Measurements from ENCODE around the gene SPNS2. TPM values are rescaled to one million over a fixed set of nuclear protein-coding genes. Genes with fewer than 3 reads are reported as not detected.

SPNS2 gene
- total RNA-seq, 1 donor from 2014 or later: 79.3 TPM

- no peak for TF ChIP-seq POLR2A (IDR thresholded peaks at IDR 0.05)
- TF ChIP-seq, protein P1, sequence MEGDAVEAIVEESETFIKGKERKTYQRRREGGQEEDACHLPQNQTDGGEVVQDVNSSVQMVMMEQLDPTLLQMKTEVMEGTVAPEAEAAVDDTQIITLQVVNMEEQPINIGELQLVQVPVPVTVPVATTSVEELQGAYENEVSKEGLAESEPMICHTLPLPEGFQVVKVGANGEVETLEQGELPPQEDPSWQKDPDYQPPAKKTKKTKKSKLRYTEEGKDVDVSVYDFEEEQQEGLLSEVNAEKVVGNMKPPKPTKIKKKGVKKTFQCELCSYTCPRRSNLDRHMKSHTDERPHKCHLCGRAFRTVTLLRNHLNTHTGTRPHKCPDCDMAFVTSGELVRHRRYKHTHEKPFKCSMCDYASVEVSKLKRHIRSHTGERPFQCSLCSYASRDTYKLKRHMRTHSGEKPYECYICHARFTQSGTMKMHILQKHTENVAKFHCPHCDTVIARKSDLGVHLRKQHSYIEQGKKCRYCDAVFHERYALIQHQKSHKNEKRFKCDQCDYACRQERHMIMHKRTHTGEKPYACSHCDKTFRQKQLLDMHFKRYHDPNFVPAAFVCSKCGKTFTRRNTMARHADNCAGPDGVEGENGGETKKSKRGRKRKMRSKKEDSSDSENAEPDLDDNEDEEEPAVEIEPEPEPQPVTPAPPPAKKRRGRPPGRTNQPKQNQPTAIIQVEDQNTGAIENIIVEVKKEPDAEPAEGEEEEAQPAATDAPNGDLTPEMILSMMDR (IDR thresholded peaks at IDR 0.05): no peak
- TF ChIP-seq POLR2AphosphoS5 (IDR thresholded peaks at IDR 0.05; ENCODE audit: insufficient read depth in 1 of 2, low read depth in 1 of 2): no peak
- Histone ChIP-seq H3K4me1 (peaks cover 3% of the 10 kb centered on the region), H3K36me3 (no peaks in the 10 kb centered on the region), H3K27ac (no peak overlapping the region), H3K9me3 (no peaks in the 10 kb centered on the region), H3K4me3 (no peak overlapping the region), H3K27me3 (no peaks in the 10 kb centered on the region)
- intact Hi-C loops (cut with DNase I): no loop called here
- DNase-seq (ENCODE audit: extremely low spot score in 2 of 2): no peak
These were observed 9.5 kb downstream of the SPNS2 start for GRCh38 chr17:4508207-4508606.

- TF ChIP-seq, protein P1 (IDR thresholded peaks at IDR 0.05): no peak
- TF ChIP-seq POLR2AphosphoS5 (IDR thresholded peaks at IDR 0.05; ENCODE audit: insufficient read depth in 1 of 2, low read depth in 1 of 2): no peak
- no peak for TF ChIP-seq POLR2A (IDR thresholded peaks at IDR 0.05)
- Histone ChIP-seq H3K27ac (no peak overlapping the region), H3K9me3 (no peaks in the 10 kb centered on the region), H3K27me3 (no peaks in the 10 kb centered on the region), H3K4me1 (peaks cover 5% of the 10 kb centered on the region), H3K36me3 (no peaks in the 10 kb centered on the region), H3K4me3 (no peak overlapping the region)
- intact Hi-C loops (cut with DNase I): no loop called here
- no peak for DNase-seq (ENCODE audit: extremely low spot score in 2 of 2)
These were observed 10.7 kb downstream of the SPNS2 start for GRCh38 chr17:4509401-4509800.

GRCh38 chr17:4509923-4510617 is 11.4 kb downstream of the SPNS2 start:
- TF ChIP-seq POLR2A (IDR thresholded peaks at IDR 0.05): no peak
- peak in 1 of 2 donors; percentile 31 for TF ChIP-seq POLR2AphosphoS5 (IDR thresholded peaks at IDR 0.05; ENCODE audit: insufficient read depth in 1 of 2, low read depth in 1 of 2)
- TF ChIP-seq, protein P1 (IDR thresholded peaks at IDR 0.05): no peak
- H3K9me3 ChIP-seq: no peaks in the 10 kb centered on the region
- no peak overlapping the region for H3K27ac ChIP-seq
- DNase-seq (ENCODE audit: extremely low spot score in 2 of 2): no peak
- peaks cover 5% of the 10 kb centered on the region for H3K4me1 ChIP-seq
- no peaks in the 10 kb centered on the region for H3K36me3 ChIP-seq
- H3K4me3 ChIP-seq: no peak overlapping the region
- H3K27me3 ChIP-seq: no peaks in the 10 kb centered on the region
- intact Hi-C loops (cut with DNase I): no loop called here

GRCh38 chr17:4510618-4510941 is 11.9 kb downstream of the SPNS2 start:
- DNase-seq (ENCODE audit: extremely low spot score in 2 of 2): no peak
- intact Hi-C loops (cut with DNase I): no loop called here
- Histone ChIP-seq H3K27ac (no peak overlapping the region), H3K4me3 (no peak overlapping the region), H3K36me3 (no peaks in the 10 kb centered on the region), H3K4me1 (peaks cover 5% of the 10 kb centered on the region), H3K27me3 (no peaks in the 10 kb centered on the region), H3K9me3 (no peaks in the 10 kb centered on the region)
- TF ChIP-seq, protein P1 (IDR thresholded peaks at IDR 0.05): no peak
- TF ChIP-seq POLR2AphosphoS5 (IDR thresholded peaks at IDR 0.05; ENCODE audit: insufficient read depth in 1 of 2, low read depth in 1 of 2) (no peak), POLR2A (IDR thresholded peaks at IDR 0.05) (no peak)

DNA sequence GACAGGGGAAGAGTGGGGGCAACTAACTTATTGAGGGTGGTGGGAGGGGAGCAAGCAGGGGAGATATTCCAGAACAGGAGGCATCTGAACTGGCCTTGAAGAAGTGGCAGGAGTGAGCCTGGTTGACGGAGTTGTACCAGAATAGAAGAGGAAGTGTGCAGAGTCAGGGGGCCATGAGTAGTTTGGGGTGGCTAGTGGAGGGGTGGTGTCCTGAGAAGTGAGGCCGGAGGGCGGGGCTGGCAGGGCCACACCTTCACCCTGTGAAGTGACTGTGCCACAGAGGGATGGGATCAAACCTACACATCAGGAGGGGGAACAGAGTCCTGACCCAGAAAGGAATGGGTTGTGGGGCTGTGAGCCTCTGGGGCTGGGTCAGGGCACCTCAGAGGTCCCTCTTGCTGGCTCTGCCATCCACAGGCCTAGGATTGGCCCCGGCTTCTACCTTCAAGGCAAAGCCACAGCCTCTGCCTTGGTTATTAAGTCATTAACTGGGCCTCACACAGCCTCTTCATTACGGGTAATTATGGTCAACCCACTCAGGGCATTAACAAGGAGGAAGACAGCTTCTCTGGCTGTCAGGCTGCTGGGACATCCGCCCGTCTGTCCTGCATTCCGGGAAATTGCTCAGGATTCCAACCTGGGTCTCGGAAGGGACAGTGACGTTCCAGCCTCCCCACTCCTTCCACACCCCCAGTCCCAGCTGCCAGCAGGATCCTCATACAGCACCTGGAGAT is 12.7 kb downstream of the SPNS2 start:
- no peaks in the 10 kb centered on the region for H3K9me3 ChIP-seq
- intact Hi-C loops (cut with DNase I): no loop called here
- TF ChIP-seq POLR2A (IDR thresholded peaks at IDR 0.05) (no peak), POLR2AphosphoS5 (IDR thresholded peaks at IDR 0.05; ENCODE audit: insufficient read depth in 1 of 2, low read depth in 1 of 2) (no peak)
- TF ChIP-seq, protein P1 (IDR thresholded peaks at IDR 0.05): no peak
- no peak overlapping the region for H3K4me3 ChIP-seq
- no peak for DNase-seq (ENCODE audit: extremely low spot score in 2 of 2)
- no peaks in the 10 kb centered on the region for H3K36me3 ChIP-seq
- H3K27ac ChIP-seq: no peak overlapping the region
- H3K27me3 ChIP-seq: no peaks in the 10 kb centered on the region
- H3K4me1 ChIP-seq: peaks cover 5% of the 10 kb centered on the region

All from vagina (tissue), 2 donors.